GM18511 (cell line): Measurements from ENCODE around the gene LGALS14.
"Not testable (repeated sequence)": the region's sequence is repeated elsewhere in the genome, so short reads cannot be mapped to it uniquely, and the experiment has no call there.

Experiments
- ATAC-seq: cut with Tn5 transposase; IDR thresholded peaks from one replicate; pipeline ENCODE4 v1.9.1; 2021; ENCODE audit warnings: mild to moderate bottlenecking, moderate library complexity; ENCODE audit not compliant: unreplicated experiment

LGALS14 gene

GRCh38 chr19:39704181-39705044 is at the start of gene LGALS14:
Gene LGALS14 (plus strand): TSS chr19:39704481. CDS start chr19:39704529, 48 bp downstream.
- no peak for ATAC-seq

- no peak for ATAC-seq
These were observed 48.7 kb upstream of the LGALS14 start, which contains the start of gene LGALS16 for GRCh38 chr19:39655613-39656012. Gene LGALS16 (plus strand): TSS chr19:39655913. CDS start chr19:39655962, 49 bp downstream.

- ATAC-seq: no peak
These were observed 44.5 kb upstream of the LGALS14 start for GRCh38 chr19:39659791-39660190.

DNA sequence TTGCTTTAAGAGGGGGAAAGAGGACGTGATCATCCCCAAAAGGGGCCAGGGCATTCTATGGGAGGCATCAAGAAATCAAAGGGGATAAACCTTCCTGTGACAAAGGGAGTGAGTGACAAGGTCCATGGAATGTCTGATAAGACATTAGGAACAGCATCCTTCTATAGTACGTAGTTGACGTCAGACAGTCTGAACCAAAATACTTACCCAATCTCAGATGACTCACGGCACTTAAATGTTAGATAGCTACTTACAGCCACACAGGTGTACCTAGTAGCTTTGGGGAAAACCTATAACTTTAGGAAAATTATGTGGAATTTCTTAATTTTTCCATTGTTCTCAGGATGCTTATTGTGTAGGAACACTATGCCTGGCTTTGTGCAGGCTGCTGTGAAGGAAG is 43.6 kb upstream of the LGALS14 start:
- no peak for ATAC-seq

GRCh38 chr19:39661565-39661964 is 42.7 kb upstream of the LGALS14 start:
- ATAC-seq: no peak

- ATAC-seq: not testable (repeated sequence)
These were observed 34.4 kb upstream of the LGALS14 start for GRCh38 chr19:39669860-39670259.

DNA sequence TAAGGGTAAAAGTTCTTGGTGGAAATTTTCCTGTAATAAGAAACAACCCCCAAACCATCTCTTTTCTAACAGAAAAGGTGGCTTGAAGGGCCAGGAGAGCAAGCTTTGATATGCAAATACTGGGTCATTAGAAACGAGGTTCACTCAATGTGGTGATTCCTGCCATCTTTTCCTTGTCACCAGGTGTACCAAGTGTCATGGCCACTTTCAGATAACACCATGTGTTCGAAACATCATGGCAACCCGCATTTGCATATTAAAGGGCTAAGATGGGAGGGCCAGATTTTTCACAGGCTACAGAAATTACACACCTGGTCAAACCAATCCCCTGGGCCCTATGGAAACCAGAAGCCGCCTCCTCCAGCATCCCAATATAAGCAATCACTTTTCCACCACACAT is 33.3 kb upstream of the LGALS14 start:
- no peak for ATAC-seq

- no peak for ATAC-seq
These were observed 32.4 kb upstream of the LGALS14 start for GRCh38 chr19:39671739-39672363.

DNA sequence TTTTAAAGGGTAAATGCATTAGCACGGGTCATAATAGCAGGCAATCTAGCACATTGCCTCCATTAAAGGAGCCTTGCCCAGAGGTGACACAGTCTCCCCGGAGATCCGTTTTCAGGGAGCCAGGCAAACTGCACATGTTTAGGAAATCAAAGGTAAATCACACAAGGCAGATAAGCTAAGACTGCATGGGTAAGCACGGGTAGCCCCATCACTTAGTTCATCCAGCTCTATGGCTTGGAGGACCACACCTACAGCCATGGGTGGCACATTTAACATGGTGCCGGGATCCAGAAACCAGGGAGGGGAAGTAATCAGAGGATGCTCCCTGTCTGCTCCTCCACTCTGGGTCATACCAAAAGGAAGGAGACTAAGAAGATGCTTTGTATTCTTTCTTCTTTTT is 31.8 kb upstream of the LGALS14 start:
- no peak for ATAC-seq

- not testable (repeated sequence) for ATAC-seq
These were observed 30.4 kb upstream of the LGALS14 start for GRCh38 chr19:39673862-39674261.

DNA sequence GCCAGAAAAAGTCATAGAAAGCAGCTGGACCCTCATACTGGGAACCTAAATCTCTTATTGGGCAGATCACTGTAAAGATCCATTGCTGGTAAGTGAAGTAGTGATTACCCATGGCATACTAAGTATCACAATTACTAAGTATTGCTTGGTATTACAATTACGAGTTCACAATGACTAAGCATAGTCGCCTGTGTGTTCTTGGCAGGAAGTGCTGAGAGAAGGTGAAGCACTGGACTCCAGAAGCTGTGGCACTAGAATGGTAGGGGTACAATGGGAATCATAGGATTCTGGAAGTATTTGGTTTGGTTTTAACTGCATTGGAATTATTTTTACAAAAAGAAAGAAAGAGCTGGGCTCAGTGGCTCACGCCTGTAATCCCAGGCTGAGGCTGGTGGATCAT is 28.3 kb upstream of the LGALS14 start:
- ATAC-seq: no peak

DNA sequence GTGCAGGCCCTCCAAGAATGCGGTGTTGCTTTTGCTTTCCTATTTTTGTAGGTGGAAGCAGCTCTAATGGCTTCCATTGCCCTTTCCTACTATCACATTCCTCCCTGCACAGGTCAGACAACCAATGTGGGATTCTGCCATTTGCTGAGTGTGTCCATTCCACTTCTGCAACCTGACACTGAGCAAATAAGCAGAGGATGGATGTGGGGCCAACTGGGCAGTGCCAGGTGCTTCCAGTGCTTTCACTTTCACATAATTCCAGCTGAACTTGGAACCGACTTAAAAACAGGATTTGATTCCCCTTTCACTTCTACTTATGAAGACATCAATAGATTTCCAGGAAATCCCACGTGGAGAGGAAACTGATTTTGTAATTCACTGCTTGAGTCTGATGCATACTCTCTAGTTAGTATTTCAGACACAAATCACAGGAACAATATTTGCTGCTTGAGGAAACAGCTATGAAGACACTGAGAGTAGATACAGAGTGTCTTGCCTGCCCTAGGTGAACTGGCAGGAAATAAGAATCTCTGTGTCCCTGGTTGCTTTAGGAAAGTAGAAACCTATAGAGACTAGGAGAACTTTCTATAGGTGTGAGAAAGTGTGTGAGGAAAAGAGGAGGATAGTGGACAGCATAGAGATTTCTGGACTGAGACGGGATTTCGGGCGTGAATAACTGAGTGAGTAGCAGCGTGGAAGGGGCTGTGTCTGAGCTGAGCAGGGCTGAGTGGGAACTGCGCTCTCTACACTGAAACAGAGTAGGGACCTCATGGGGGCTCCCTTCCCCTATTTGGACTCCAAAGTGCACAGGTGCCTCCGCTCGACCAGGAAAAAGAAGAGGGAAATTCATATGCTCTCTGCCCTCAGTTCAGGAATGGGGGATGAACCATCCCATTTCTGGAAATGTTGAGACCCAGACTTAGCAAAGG is 26.1 kb upstream of the LGALS14 start:
- ATAC-seq: no peak

GRCh38 chr19:39679056-39679790 is 25.1 kb upstream of the LGALS14 start:
- ATAC-seq: peak; percentile 76

DNA sequence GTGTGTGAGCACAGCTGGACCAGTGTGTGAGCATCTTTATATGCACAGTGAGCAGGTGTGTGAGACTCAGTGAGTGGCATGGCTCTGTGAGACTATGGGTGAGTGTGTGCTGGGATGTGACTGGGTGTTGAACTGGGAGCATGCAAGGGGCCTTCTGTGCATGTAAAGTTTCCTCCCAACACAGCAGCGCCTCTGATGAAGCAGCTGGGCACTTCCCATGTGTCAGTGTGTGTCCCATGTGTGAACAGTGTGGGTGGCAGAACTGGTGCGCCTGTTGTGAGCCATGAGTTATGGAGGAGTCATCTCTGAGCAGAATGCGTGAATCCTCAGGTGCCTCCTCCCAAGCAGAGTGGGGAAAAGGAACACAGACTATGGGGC is 24.5 kb upstream of the LGALS14 start:
- peak; percentile 34 for ATAC-seq

DNA sequence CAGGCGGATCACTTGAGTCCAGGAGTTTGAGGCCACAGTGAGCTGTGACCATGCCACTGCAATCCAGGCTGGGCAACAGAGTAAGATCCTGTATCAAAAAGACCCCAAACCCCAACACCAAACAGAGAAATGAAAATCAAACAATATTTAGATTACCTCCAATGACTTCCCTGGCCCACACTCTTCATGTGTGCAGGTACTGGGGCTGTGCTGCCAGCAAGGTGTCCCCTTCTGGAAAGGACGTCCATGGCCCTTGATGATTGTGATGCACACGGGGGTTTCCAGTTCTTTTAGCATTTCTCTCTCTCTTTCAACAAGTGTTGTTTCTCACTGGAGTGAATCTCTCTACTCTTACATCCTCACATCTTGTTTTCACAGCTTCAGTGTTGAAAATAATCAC is 23.7 kb upstream of the LGALS14 start:
- no peak for ATAC-seq

GRCh38 chr19:39681416-39681815 is 22.9 kb upstream of the LGALS14 start:
- ATAC-seq: no peak

DNA sequence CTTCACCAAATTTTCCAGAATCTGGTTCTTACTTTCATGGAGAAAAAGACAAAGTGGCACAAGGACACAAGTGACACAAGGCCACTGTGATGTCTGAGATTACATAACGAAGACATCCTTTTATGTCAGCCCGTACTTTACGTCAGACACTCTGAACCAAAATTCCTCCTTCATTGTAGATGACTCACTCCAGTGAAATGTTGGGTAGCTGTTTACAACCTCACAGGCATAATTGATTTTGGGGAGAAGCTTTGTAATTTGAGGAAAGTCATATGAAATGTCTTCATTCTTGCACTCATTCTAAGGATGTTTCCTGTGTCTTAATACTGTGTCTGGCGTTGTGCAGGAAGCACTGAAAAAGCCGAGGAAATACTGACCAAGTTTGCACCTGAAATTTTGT is 20.0 kb upstream of the LGALS14 start:
- ATAC-seq: no peak

GRCh38 chr19:39686739-39687138 is 17.5 kb upstream of the LGALS14 start:
- no peak for ATAC-seq

DNA sequence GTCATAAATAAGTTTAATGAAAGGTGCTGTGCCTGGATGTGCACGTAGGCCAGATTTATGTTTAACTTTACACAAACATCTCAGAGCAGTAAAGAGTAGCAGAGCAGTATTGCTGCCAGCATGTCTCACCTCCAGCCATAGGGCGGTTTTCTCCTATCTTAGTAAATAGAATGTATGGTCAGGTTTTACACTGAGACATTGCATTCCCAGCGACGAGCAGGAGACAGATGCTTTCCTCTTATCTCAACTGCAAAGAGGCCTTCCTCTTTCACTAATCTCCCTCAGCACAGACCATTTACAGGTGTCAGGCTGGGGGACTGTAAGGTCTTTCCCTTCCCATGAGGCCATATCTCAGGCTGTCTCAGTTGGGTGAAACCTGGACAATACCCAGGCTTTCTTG is 15.6 kb upstream of the LGALS14 start:
- not testable (repeated sequence) for ATAC-seq

- ATAC-seq: no peak
These were observed 12.1 kb upstream of the LGALS14 start for GRCh38 chr19:39692166-39692565.
